ENCODE results near the gene MOV10.

Gene MOV10

GRCh38 chr1:112673592-112674439 lies 643 bp upstream of the MOV10 start:
- DNase-seq (ENCODE audit: low read depth in 2 of 2, low spot score in 1 of 2): no peak

GRCh38 chr1:112674986-112675727 lies 698 bp downstream of the MOV10 start:
- peak in 1 of 2 donors; percentile 7 for DNase-seq (ENCODE audit: low read depth in 2 of 2, low spot score in 1 of 2)

- no peak for DNase-seq (ENCODE audit: low read depth in 2 of 2, low spot score in 1 of 2)
Measured at GRCh38 chr1:112675728-112676381, 1.4 kb downstream of the MOV10 start.

- DNase-seq (ENCODE audit: low read depth in 2 of 2, low spot score in 1 of 2): no peak
Measured at GRCh38 chr1:112676543-112676942, 2.1 kb downstream of the MOV10 start.

GRCh38 chr1:112677501-112677900 lies 3.0 kb downstream of the MOV10 start:
- DNase-seq (ENCODE audit: low read depth in 2 of 2, low spot score in 1 of 2): no peak

GRCh38 chr1:112678605-112679004 lies 4.1 kb downstream of the MOV10 start:
- no peak for DNase-seq (ENCODE audit: low read depth in 2 of 2, low spot score in 1 of 2)

- DNase-seq (ENCODE audit: low read depth in 2 of 2, low spot score in 1 of 2): no peak
Measured at GRCh38 chr1:112685913-112686312, 11.5 kb downstream of the MOV10 start.

GRCh38 chr1:112686417-112686816 lies 12.0 kb downstream of the MOV10 start:
- no peak for DNase-seq (ENCODE audit: low read depth in 2 of 2, low spot score in 1 of 2)

GRCh38 chr1:112686835-112687234 lies 12.4 kb downstream of the MOV10 start:
- DNase-seq (ENCODE audit: low read depth in 2 of 2, low spot score in 1 of 2): no peak

GRCh38 chr1:112687361-112687760 lies 12.9 kb downstream of the MOV10 start:
- DNase-seq (ENCODE audit: low read depth in 2 of 2, low spot score in 1 of 2): no peak

- DNase-seq (ENCODE audit: low read depth in 2 of 2, low spot score in 1 of 2): no peak
Measured at GRCh38 chr1:112687785-112688496, 13.5 kb downstream of the MOV10 start.

GRCh38 chr1:112688781-112689193 lies 14.3 kb downstream of the MOV10 start:
- no peak for DNase-seq (ENCODE audit: low read depth in 2 of 2, low spot score in 1 of 2)

- no peak for DNase-seq (ENCODE audit: low read depth in 2 of 2, low spot score in 1 of 2)
Measured at GRCh38 chr1:112689196-112689841, 14.9 kb downstream of the MOV10 start.

GRCh38 chr1:112689842-112690237 lies 15.4 kb downstream of the MOV10 start:
- no peak for DNase-seq (ENCODE audit: low read depth in 2 of 2, low spot score in 1 of 2)

- DNase-seq (ENCODE audit: low read depth in 2 of 2, low spot score in 1 of 2): no peak
Measured at GRCh38 chr1:112692681-112693080, 18.2 kb downstream of the MOV10 start.

- no peak for DNase-seq (ENCODE audit: low read depth in 2 of 2, low spot score in 1 of 2)
Measured at GRCh38 chr1:112693821-112694220, 19.4 kb downstream of the MOV10 start.

GRCh38 chr1:112694363-112694929 lies 20.0 kb downstream of the MOV10 start:
- DNase-seq (ENCODE audit: low read depth in 2 of 2, low spot score in 1 of 2): no peak

- DNase-seq (ENCODE audit: low read depth in 2 of 2, low spot score in 1 of 2): no peak
Measured at GRCh38 chr1:112695276-112695675, 20.8 kb downstream of the MOV10 start.

- no peak for DNase-seq (ENCODE audit: low read depth in 2 of 2, low spot score in 1 of 2)
Measured at GRCh38 chr1:112696578-112697314, 22.3 kb downstream of the MOV10 start.

- DNase-seq (ENCODE audit: low read depth in 2 of 2, low spot score in 1 of 2): no peak
Measured at GRCh38 chr1:112697781-112698201, 23.3 kb downstream of the MOV10 start.
